Measurements from ENCODE around the gene AQP3.

The AQP3 gene

DNA sequence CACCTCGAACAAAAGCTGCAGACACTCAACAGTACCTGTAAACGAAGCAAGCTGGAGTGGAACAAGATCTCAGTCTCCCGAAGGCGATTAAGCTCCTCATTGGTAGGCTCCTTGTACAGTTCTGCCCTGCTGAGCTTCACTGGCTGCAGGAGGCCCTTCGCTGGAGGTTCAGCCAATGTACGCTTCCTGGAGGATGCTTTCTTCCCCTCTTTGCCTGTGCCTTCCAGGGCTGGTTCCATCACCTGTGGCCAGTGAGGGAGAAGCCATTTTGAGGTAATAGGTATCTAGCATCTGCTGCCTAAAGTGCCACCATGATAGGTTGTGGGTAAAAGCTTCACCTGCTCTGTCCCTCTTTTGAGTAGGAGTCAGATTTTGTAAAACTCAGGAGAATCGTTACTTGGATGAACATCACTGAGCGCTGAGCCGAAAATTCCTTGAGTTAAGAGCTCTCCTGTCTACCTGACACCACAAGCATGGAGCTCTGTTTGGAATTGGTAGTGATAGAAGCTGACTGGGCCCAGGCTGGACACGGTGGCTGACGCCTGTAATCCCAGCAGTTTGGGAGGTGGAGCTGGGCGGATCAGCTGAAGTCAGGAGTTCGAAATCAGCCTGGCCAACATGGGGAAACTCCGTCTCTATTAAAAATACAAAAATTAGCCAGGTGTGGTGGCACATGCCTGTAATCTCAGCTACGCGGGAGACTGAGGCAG lies 24.9 kb upstream of the AQP3 start:
- no peak for TF ChIP-seq TAF1 (IDR thresholded peaks at IDR 0.05; ENCODE audit: low read depth)
- no peak for TF ChIP-seq EGR1 (IDR thresholded peaks at IDR 0.05)
- TF ChIP-seq, protein P1, sequence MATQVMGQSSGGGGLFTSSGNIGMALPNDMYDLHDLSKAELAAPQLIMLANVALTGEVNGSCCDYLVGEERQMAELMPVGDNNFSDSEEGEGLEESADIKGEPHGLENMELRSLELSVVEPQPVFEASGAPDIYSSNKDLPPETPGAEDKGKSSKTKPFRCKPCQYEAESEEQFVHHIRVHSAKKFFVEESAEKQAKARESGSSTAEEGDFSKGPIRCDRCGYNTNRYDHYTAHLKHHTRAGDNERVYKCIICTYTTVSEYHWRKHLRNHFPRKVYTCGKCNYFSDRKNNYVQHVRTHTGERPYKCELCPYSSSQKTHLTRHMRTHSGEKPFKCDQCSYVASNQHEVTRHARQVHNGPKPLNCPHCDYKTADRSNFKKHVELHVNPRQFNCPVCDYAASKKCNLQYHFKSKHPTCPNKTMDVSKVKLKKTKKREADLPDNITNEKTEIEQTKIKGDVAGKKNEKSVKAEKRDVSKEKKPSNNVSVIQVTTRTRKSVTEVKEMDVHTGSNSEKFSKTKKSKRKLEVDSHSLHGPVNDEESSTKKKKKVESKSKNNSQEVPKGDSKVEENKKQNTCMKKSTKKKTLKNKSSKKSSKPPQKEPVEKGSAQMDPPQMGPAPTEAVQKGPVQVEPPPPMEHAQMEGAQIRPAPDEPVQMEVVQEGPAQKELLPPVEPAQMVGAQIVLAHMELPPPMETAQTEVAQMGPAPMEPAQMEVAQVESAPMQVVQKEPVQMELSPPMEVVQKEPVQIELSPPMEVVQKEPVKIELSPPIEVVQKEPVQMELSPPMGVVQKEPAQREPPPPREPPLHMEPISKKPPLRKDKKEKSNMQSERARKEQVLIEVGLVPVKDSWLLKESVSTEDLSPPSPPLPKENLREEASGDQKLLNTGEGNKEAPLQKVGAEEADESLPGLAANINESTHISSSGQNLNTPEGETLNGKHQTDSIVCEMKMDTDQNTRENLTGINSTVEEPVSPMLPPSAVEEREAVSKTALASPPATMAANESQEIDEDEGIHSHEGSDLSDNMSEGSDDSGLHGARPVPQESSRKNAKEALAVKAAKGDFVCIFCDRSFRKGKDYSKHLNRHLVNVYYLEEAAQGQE (IDR thresholded peaks at IDR 0.05; ENCODE audit: low read depth), result no peak
- TF ChIP-seq, protein P2, sequence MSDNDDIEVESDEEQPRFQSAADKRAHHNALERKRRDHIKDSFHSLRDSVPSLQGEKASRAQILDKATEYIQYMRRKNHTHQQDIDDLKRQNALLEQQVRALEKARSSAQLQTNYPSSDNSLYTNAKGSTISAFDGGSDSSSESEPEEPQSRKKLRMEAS (IDR thresholded peaks at IDR 0.05), result no peak
- no peak for TF ChIP-seq EP300 (IDR thresholded peaks at IDR 0.05; ENCODE audit: borderline replicate concordance)
- TF ChIP-seq FOXM1 (IDR thresholded peaks at IDR 0.05; ENCODE audit: borderline replicate concordance, low read depth), result no peak
- TF ChIP-seq NFIC (IDR thresholded peaks at IDR 0.05), result no peak
- TF ChIP-seq YY1 (IDR thresholded peaks at IDR 0.05; ENCODE audit: low read depth), result no peak
- TF ChIP-seq ZBTB7A (IDR thresholded peaks at IDR 0.05; ENCODE audit: low read depth), result no peak
- TF ChIP-seq, protein P3, sequence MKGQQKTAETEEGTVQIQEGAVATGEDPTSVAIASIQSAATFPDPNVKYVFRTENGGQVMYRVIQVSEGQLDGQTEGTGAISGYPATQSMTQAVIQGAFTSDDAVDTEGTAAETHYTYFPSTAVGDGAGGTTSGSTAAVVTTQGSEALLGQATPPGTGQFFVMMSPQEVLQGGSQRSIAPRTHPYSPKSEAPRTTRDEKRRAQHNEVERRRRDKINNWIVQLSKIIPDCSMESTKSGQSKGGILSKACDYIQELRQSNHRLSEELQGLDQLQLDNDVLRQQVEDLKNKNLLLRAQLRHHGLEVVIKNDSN (IDR thresholded peaks at IDR 0.05), result no peak
- no peak for TF ChIP-seq RAD21 (IDR thresholded peaks at IDR 0.05; ENCODE audit: low read depth)
- no peak for TF ChIP-seq CEBPB (IDR thresholded peaks at IDR 0.05)
- TF ChIP-seq TEAD4 (IDR thresholded peaks at IDR 0.05), result no peak
- TF ChIP-seq CREB1 (IDR thresholded peaks at IDR 0.05; ENCODE audit: low read depth), result no peak
- no peak for TF ChIP-seq TCF12 (IDR thresholded peaks at IDR 0.05; ENCODE audit: low read depth)

DNA sequence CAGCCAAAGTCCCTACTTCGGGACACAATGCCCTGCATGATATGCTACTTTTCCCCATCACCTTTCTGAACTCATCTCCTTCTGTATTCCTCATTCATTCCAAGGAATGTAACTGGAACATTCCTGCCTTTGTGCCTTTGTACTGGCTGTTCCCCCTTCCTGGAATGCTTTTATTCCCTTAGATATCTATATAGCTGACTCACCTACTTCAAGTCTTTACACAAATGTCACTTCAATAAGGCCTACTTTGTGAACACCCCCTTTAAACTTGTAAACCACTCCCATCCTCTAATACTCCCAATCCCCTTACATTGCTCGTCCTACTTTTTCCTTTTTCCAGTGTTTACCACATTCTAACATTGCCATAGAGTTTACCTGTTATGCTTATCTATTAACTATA lies 24.0 kb upstream of the AQP3 start:
- TF ChIP-seq CEBPB (IDR thresholded peaks at IDR 0.05) (no peak), TCF12 (IDR thresholded peaks at IDR 0.05; ENCODE audit: low read depth) (no peak), CREB1 (IDR thresholded peaks at IDR 0.05; ENCODE audit: low read depth) (no peak), NFIC (IDR thresholded peaks at IDR 0.05) (no peak), YY1 (IDR thresholded peaks at IDR 0.05; ENCODE audit: low read depth) (no peak), RAD21 (IDR thresholded peaks at IDR 0.05; ENCODE audit: low read depth) (no peak), ZBTB7A (IDR thresholded peaks at IDR 0.05; ENCODE audit: low read depth) (no peak), EGR1 (IDR thresholded peaks at IDR 0.05) (no peak), TAF1 (IDR thresholded peaks at IDR 0.05; ENCODE audit: low read depth) (no peak), TEAD4 (IDR thresholded peaks at IDR 0.05) (no peak), FOXM1 (IDR thresholded peaks at IDR 0.05; ENCODE audit: borderline replicate concordance, low read depth) (no peak), EP300 (IDR thresholded peaks at IDR 0.05; ENCODE audit: borderline replicate concordance) (no peak)
- TF ChIP-seq, protein P2 (IDR thresholded peaks at IDR 0.05), result no peak
- TF ChIP-seq, protein P3 (IDR thresholded peaks at IDR 0.05), result no peak
- TF ChIP-seq, protein P1 (IDR thresholded peaks at IDR 0.05; ENCODE audit: low read depth), result no peak

DNA sequence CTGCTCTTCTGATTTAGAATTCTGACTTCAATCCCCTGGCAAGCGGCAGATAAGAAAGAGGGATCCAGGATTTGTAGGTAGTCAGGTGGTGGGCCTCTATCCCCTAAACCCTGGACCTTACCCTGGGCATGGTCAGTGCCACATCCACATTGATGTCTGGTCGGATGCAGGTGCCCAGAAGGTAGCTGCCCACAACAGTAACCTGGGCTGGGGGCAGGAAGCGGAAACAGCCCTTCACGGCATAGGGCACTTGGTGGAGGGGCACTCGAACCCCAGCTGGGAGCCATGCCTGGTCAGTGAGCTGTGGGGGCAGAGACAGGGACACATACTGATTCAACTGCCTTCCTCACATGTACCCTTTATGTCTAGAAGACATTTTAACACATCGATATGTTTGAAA lies 22.5 kb upstream of the AQP3 start:
- no peak for TF ChIP-seq TAF1 (IDR thresholded peaks at IDR 0.05; ENCODE audit: low read depth)
- no peak for TF ChIP-seq ZBTB7A (IDR thresholded peaks at IDR 0.05; ENCODE audit: low read depth)
- TF ChIP-seq TCF12 (IDR thresholded peaks at IDR 0.05; ENCODE audit: low read depth), result no peak
- no peak for TF ChIP-seq EGR1 (IDR thresholded peaks at IDR 0.05)
- no peak for TF ChIP-seq RAD21 (IDR thresholded peaks at IDR 0.05; ENCODE audit: low read depth)
- TF ChIP-seq, protein P2 (IDR thresholded peaks at IDR 0.05), result no peak
- TF ChIP-seq, protein P3 (IDR thresholded peaks at IDR 0.05), result no peak
- TF ChIP-seq FOXM1 (IDR thresholded peaks at IDR 0.05; ENCODE audit: borderline replicate concordance, low read depth), result no peak
- no peak for TF ChIP-seq YY1 (IDR thresholded peaks at IDR 0.05; ENCODE audit: low read depth)
- no peak for TF ChIP-seq CEBPB (IDR thresholded peaks at IDR 0.05)
- no peak for TF ChIP-seq EP300 (IDR thresholded peaks at IDR 0.05; ENCODE audit: borderline replicate concordance)
- no peak for TF ChIP-seq CREB1 (IDR thresholded peaks at IDR 0.05; ENCODE audit: low read depth)
- no peak for TF ChIP-seq NFIC (IDR thresholded peaks at IDR 0.05)
- TF ChIP-seq, protein P1 (IDR thresholded peaks at IDR 0.05; ENCODE audit: low read depth), result no peak
- TF ChIP-seq TEAD4 (IDR thresholded peaks at IDR 0.05), result no peak

Data from Ishikawa (cell line).